HG02943 (cell line): ENCODE measurements around the gene ATE1.
"Not testable (repeated sequence)": the region's sequence is repeated elsewhere in the genome, so short reads cannot be mapped to it uniquely, and the experiment has no call there.

Experiments used
- ATAC-seq: cut with Tn5 transposase; IDR thresholded peaks from one replicate; pipeline ENCODE4 v1.9.1; 2021; ENCODE audit warnings: mild to moderate bottlenecking, low read depth, moderate library complexity; ENCODE audit not compliant: unreplicated experiment

ATE1 gene

GRCh38 chr10:121797490-121797889, 130.3 kb downstream of the ATE1 start:
- ATAC-seq, result no peak

- ATAC-seq, result peak; percentile 67
These were observed 131.5 kb downstream of the ATE1 start for GRCh38 chr10:121796342-121796741.

- ATAC-seq, result no peak
These were observed 135.6 kb downstream of the ATE1 start for GRCh38 chr10:121792198-121792597.

GRCh38 chr10:121791761-121792160, 136.1 kb downstream of the ATE1 start:
- ATAC-seq, result no peak

- ATAC-seq, result no peak
These were observed 139.1 kb downstream of the ATE1 start for GRCh38 chr10:121788717-121789116.

- no peak for ATAC-seq
These were observed 139.7 kb downstream of the ATE1 start for GRCh38 chr10:121788115-121788514.

GRCh38 chr10:121787169-121787568, 140.7 kb downstream of the ATE1 start:
- no peak for ATAC-seq

- ATAC-seq, result no peak
These were observed 144.0 kb downstream of the ATE1 start for GRCh38 chr10:121783782-121784372.

- ATAC-seq, result no peak
These were observed 146.7 kb downstream of the ATE1 start for GRCh38 chr10:121781101-121781500.

- no peak for ATAC-seq
These were observed 153.0 kb downstream of the ATE1 start for GRCh38 chr10:121774813-121775212.

GRCh38 chr10:121774404-121774803, 153.4 kb downstream of the ATE1 start:
- ATAC-seq, result no peak

- no peak for ATAC-seq
These were observed 154.9 kb downstream of the ATE1 start for GRCh38 chr10:121772884-121773283.

- ATAC-seq, result no peak
These were observed 155.4 kb downstream of the ATE1 start for GRCh38 chr10:121772406-121772805.

GRCh38 chr10:121771966-121772365, 155.9 kb downstream of the ATE1 start:
- no peak for ATAC-seq

- ATAC-seq, result no peak
These were observed 161.4 kb downstream of the ATE1 start for GRCh38 chr10:121766426-121766825.

- ATAC-seq, result no peak
These were observed 162.6 kb downstream of the ATE1 start for GRCh38 chr10:121765204-121765603.

GRCh38 chr10:121764233-121764942, 163.4 kb downstream of the ATE1 start:
- ATAC-seq, result no peak

GRCh38 chr10:121757241-121757640, 170.6 kb downstream of the ATE1 start:
- not testable (repeated sequence) for ATAC-seq

GRCh38 chr10:121755496-121755895, 172.3 kb downstream of the ATE1 start:
- ATAC-seq, result not testable (repeated sequence)

GRCh38 chr10:121754666-121755065, 173.2 kb downstream of the ATE1 start:
- no peak for ATAC-seq

- ATAC-seq, result no peak
These were observed 173.9 kb downstream of the ATE1 start for GRCh38 chr10:121753726-121754476.
